Liver (tissue), 9 donors: Measurements from ENCODE around the gene TMEM273. TPM values are rescaled to one million over a fixed set of nuclear protein-coding genes. Genes with fewer than 3 reads are reported as not detected.
A peak's percentile ranks its signal among the peaks of the same experiment; 100 is the strongest.

Source experiments
- DNase-seq: peaks from one replicate; pipeline ENCODE4 v3.0.0-alpha.2; 2017; ENCODE audit warnings: low spot score
- H3K27ac ChIP-seq, 2 donors: one replicate each; pipeline ENCODE4 v1.7.0; 2013; ENCODE audit warnings: inconsistent platforms in 2 of 2, low read length in 2 of 2, control low read depth in 1 of 2, low read depth in 1 of 2, mild to moderate bottlenecking in 1 of 2
- H3K27me3 ChIP-seq, 4 donors: one replicate each; pipeline versions ENCODE4 v1.6.1 to v1.7.0; 2013; ENCODE audit warnings: low read length in 3 of 4, inconsistent platforms in 1 of 4, mild to moderate bottlenecking in 1 of 4, moderate library complexity in 1 of 4; ENCODE audit not compliant: control insufficient read depth in 4 of 4, insufficient read depth in 4 of 4
- H3K36me3 ChIP-seq, 4 donors: one replicate each; pipeline versions ENCODE4 v1.6.1 to v1.7.0; 2013; ENCODE audit warnings: low read length in 3 of 4, mild to moderate bottlenecking in 3 of 4, low read depth in 1 of 4, moderate library complexity in 1 of 4; ENCODE audit not compliant: control insufficient read depth in 4 of 4, insufficient read depth in 3 of 4
- H3K4me1 ChIP-seq, 4 donors: one replicate each; pipeline versions ENCODE4 v1.6.1 to v1.7.0; 2013; ENCODE audit warnings: low read length in 3 of 4, mild to moderate bottlenecking in 3 of 4, moderate library complexity in 1 of 4; ENCODE audit not compliant: control insufficient read depth in 4 of 4, insufficient read depth in 4 of 4
- H3K4me3 ChIP-seq, 3 donors: one replicate each; pipeline versions ENCODE4 v1.6.1 to v1.7.0; 2013; ENCODE audit warnings: low read length in 3 of 3, control low read depth in 1 of 3, low read depth in 1 of 3, mild to moderate bottlenecking in 1 of 3
- H3K9ac ChIP-seq, 2 donors: one replicate each; pipeline ENCODE4 v1.7.0; 2013; ENCODE audit warnings: low read length in 2 of 2, mild to moderate bottlenecking in 2 of 2, moderate library complexity in 2 of 2, control low read depth in 1 of 2, low read depth in 1 of 2
- H3K9me3 ChIP-seq, 4 donors: one replicate each; pipeline versions ENCODE4 v1.6.1 to v1.7.0; 2013; ENCODE audit warnings: low read length in 3 of 4; ENCODE audit not compliant: control insufficient read depth in 4 of 4
- EGR1 ChIP-seq, 2 donors: IDR thresholded peaks; 2 replicates each; pipeline ENCODE4 v1.6.1; 2016 to 2018; ENCODE audit warnings: antibody characterized with exemption in 2 of 2, low read depth in 2 of 2
- FOXA1 ChIP-seq: IDR thresholded peaks from 2 replicates; pipeline ENCODE4 v1.6.1; 2016; ENCODE audit warnings: antibody characterized with exemption
- FOXA2 ChIP-seq: IDR thresholded peaks from 2 replicates; pipeline ENCODE4 v1.6.1; 2016; ENCODE audit warnings: antibody characterized with exemption
- GABPA ChIP-seq, 2 donors: IDR thresholded peaks in 1 of 2; conservative IDR thresholded peaks in 1 of 2; 2 replicates each; pipeline ENCODE4 v1.6.1; 2016; ENCODE audit warnings: antibody characterized with exemption in 2 of 2, mild to moderate bottlenecking in 1 of 2, moderate library complexity in 1 of 2
- HNF4A ChIP-seq, 2 donors: conservative IDR thresholded peaks; 2 replicates each; pipeline ENCODE4 v1.6.1; 2016; ENCODE audit warnings: antibody characterized with exemption in 2 of 2, mild to moderate bottlenecking in 2 of 2
- HNF4G ChIP-seq: IDR thresholded peaks from 2 replicates; pipeline ENCODE4 v1.6.1; 2016; ENCODE audit warnings: antibody characterized with exemption
- NR2F2 ChIP-seq: IDR thresholded peaks from 2 replicates; pipeline ENCODE4 v1.6.1; 2016; ENCODE audit warnings: antibody characterized with exemption
- REST ChIP-seq: IDR thresholded peaks from 2 replicates; pipeline ENCODE4 v1.6.1; 2016; ENCODE audit warnings: antibody characterized with exemption, mild to moderate bottlenecking
- RXRA ChIP-seq, 2 donors: IDR thresholded peaks; 2 replicates each; pipeline ENCODE4 v1.6.1; 2017 to 2018; ENCODE audit warnings: antibody characterized with exemption in 2 of 2, mild to moderate bottlenecking in 1 of 2
- SP1 ChIP-seq: IDR thresholded peaks from 2 replicates; pipeline ENCODE4 v1.6.1; 2018; ENCODE audit warnings: antibody characterized with exemption, mild to moderate bottlenecking
- TAF1 ChIP-seq: conservative IDR thresholded peaks from 2 replicates; pipeline ENCODE4 v1.6.1; 2016; ENCODE audit warnings: antibody characterized with exemption, mild to moderate bottlenecking
- WGBS: extraction: QIAGEN DNeasy Blood & Tissue Kit; methylation state at CpG from one replicate; pipeline ENCODE4 v1.1.7; 2013; 5-methylcytosine and 5-hydroxymethylcytosine counted together
- polyA plus RNA-seq, 2 donors: library from polyadenylated mRNA; stranded (reverse) in 1 of 2; unstranded in 1 of 2; fragments of 200-250 nt in 1 of 2; fragments of >200 nt in 1 of 2; fragmentation: Nextera tagmentation in 1 of 2; extraction: Ambion mirVana in 1 of 2; gene quantifications; one replicate each; pipeline versions ENCODE4 v1.2.1 to v1.2.3, GENCODE V29; 2013 to 2015
- total RNA-seq, 2 donors: library from RNA; depleted of rRNA; stranded (reverse); fragments of >200 nt; gene quantifications; one replicate each; pipeline ENCODE4 v1.2.3, GENCODE V29; 2014
- TF ChIP-seq, protein P1 (sequence below): IDR thresholded peaks from 2 replicates; pipeline ENCODE4 v1.6.1; 2016; ENCODE audit warnings: antibody characterized with exemption
- TF ChIP-seq, protein P2 (sequence below): fragments of 150-350 bp; IDR thresholded peaks from 2 replicates; pipeline ENCODE4 v1.5.1; 2017; ENCODE audit warnings: improper control_type of control experiment, low read depth, low read length; ENCODE audit not compliant: missing input control
- donor health status: healthy.
- donor health status: healthy.
- donor health status: healthy.
- donor health status: healthy.
- donor health status: healthy.

The TMEM273 gene
- total and polyA plus RNA-seq, 4 donors: 2.5 to 9.5 (median 4.5) TPM

GRCh38 chr10:49117376-49118070 is 70.7 kb downstream of the TMEM273 start (continued):
- TF ChIP-seq, protein P1, sequence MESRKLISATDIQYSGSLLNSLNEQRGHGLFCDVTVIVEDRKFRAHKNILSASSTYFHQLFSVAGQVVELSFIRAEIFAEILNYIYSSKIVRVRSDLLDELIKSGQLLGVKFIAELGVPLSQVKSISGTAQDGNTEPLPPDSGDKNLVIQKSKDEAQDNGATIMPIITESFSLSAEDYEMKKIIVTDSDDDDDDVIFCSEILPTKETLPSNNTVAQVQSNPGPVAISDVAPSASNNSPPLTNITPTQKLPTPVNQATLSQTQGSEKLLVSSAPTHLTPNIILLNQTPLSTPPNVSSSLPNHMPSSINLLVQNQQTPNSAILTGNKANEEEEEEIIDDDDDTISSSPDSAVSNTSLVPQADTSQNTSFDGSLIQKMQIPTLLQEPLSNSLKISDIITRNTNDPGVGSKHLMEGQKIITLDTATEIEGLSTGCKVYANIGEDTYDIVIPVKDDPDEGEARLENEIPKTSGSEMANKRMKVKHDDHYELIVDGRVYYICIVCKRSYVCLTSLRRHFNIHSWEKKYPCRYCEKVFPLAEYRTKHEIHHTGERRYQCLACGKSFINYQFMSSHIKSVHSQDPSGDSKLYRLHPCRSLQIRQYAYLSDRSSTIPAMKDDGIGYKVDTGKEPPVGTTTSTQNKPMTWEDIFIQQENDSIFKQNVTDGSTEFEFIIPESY: no peak
- TF ChIP-seq HNF4G: no peak
- TF ChIP-seq TAF1: no peak
- TF ChIP-seq SP1: no peak
- no peak for TF ChIP-seq GABPA (IDR thresholded peaks at IDR 0.05 in 1 of 2, conservative IDR thresholded peaks at IDR 0.05 in 1 of 2)
- no peak for TF ChIP-seq FOXA1
- no peak for TF ChIP-seq FOXA2
- no peak for TF ChIP-seq EGR1 (IDR thresholded peaks at IDR 0.05; ENCODE audit: low read depth in 2 of 2)
- TF ChIP-seq RXRA (IDR thresholded peaks at IDR 0.05): no peak

DNA sequence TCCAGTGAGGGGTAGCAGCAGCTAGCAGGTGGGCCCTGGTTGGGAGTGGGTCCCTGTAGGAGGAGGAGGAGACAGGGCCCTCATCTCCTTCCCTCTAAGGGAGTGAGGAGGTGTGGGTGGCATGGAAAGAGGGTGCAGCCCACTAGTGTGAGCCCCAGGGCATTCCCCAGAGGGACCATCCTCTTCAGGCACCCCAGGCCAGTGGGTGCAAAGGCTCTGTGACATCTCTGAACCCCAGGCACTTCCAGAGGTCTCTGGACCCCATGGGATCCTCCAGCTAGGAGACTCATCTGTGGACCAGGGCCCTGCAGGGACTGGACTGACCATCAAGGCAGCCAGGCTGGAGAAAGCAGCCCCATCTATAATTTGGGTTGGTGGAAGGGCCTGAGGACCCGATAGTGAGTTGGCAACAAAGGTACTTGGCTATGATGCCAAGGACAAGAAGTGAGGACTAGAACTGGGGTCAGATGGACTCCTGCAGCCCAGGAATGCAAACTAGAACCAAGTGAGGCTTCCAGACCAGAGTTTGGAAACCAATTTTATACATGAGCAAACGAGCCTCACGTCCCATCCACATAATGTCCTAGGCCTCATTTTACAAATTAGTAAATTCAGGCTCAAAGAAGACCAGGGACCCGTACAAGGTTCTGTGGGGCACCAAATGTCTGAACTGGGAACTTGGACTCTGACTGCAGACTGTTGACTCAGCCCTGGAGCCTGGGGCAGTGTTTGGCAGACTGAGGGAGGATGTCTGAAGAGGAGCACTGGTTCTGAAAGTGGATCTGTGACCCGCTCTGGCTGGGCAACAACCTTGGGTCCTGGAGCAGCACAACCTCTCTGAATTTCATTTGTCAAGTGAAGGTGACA is 71.4 kb downstream of the TMEM273 start:
- 67% methylated on average over 5 of the region's 5 CpGs for WGBS
- TF ChIP-seq, protein P2, sequence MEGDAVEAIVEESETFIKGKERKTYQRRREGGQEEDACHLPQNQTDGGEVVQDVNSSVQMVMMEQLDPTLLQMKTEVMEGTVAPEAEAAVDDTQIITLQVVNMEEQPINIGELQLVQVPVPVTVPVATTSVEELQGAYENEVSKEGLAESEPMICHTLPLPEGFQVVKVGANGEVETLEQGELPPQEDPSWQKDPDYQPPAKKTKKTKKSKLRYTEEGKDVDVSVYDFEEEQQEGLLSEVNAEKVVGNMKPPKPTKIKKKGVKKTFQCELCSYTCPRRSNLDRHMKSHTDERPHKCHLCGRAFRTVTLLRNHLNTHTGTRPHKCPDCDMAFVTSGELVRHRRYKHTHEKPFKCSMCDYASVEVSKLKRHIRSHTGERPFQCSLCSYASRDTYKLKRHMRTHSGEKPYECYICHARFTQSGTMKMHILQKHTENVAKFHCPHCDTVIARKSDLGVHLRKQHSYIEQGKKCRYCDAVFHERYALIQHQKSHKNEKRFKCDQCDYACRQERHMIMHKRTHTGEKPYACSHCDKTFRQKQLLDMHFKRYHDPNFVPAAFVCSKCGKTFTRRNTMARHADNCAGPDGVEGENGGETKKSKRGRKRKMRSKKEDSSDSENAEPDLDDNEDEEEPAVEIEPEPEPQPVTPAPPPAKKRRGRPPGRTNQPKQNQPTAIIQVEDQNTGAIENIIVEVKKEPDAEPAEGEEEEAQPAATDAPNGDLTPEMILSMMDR: no peak
- TF ChIP-seq HNF4A (conservative IDR thresholded peaks at IDR 0.05): peak; percentile 42 to 59
- peak; percentile 26 for DNase-seq
- no peaks in the 10 kb centered on the region for H3K36me3 ChIP-seq
- no peak overlapping the region for H3K9ac ChIP-seq
- no peaks in the 10 kb centered on the region for H3K9me3 ChIP-seq
- H3K4me1 ChIP-seq: peaks cover 0 to 8% (median 4%) of the 10 kb centered on the region in 4 donors
- no peak overlapping the region for H3K27ac ChIP-seq
- no peak overlapping the region for H3K4me3 ChIP-seq
- H3K27me3 ChIP-seq: no peaks in the 10 kb centered on the region

GRCh38 chr10:49115796-49116508 is 72.2 kb downstream of the TMEM273 start:
- no peaks in the 10 kb centered on the region for H3K27me3 ChIP-seq
- H3K9ac ChIP-seq: no peak overlapping the region
- no peaks in the 10 kb centered on the region for H3K9me3 ChIP-seq
- no peaks in the 10 kb centered on the region for H3K36me3 ChIP-seq
- H3K4me3 ChIP-seq: peak overlapping the region in 1 of 3 donors; percentile 74
- H3K27ac ChIP-seq: no peak overlapping the region
- peak; percentile 10 for DNase-seq
- 86% methylated on average over 14 of the region's 14 CpGs for WGBS
- TF ChIP-seq TAF1 (no peak), EGR1 (IDR thresholded peaks at IDR 0.05; ENCODE audit: low read depth in 2 of 2) (no peak), NR2F2 (no peak), GABPA (IDR thresholded peaks at IDR 0.05 in 1 of 2, conservative IDR thresholded peaks at IDR 0.05 in 1 of 2) (no peak), REST (no peak)
- peaks cover 0 to 8% (median 4%) of the 10 kb centered on the region in 4 donors for H3K4me1 ChIP-seq
